GM18909 (cell line): ENCODE data around the gene PPP2R5B.
A peak's percentile ranks its signal among the peaks of the same experiment; 100 is the strongest.

Source experiments
- ATAC-seq: cut with Tn5 transposase; IDR thresholded peaks from one replicate; pipeline ENCODE4 v1.9.1; 2021; ENCODE audit warnings: mild to moderate bottlenecking; ENCODE audit not compliant: unreplicated experiment, poor library complexity

PPP2R5B gene

GRCh38 chr11:64888406-64888728, 36.1 kb upstream of the PPP2R5B start:
- ATAC-seq: no peak

GRCh38 chr11:64888729-64889511, 35.6 kb upstream of the PPP2R5B start:
- no peak for ATAC-seq

- ATAC-seq: no peak
Measured at GRCh38 chr11:64890522-64890939, 34.0 kb upstream of the PPP2R5B start.

- ATAC-seq: no peak
Measured at GRCh38 chr11:64891215-64891848, 33.2 kb upstream of the PPP2R5B start.

- no peak for ATAC-seq
Measured at GRCh38 chr11:64891880-64892279, 32.6 kb upstream of the PPP2R5B start.

GRCh38 chr11:64892411-64892831, 32.1 kb upstream of the PPP2R5B start:
- no peak for ATAC-seq

GRCh38 chr11:64892838-64893193, 31.7 kb upstream of the PPP2R5B start:
- no peak for ATAC-seq

- no peak for ATAC-seq
Measured at GRCh38 chr11:64893194-64894069, 31.1 kb upstream of the PPP2R5B start.

- ATAC-seq: peak; percentile 69
Measured at GRCh38 chr11:64894070-64894811, 30.2 kb upstream of the PPP2R5B start.

- ATAC-seq: no peak
Measured at GRCh38 chr11:64894812-64895452, 29.6 kb upstream of the PPP2R5B start.

- ATAC-seq: no peak
Measured at GRCh38 chr11:64896448-64897022, 28.0 kb upstream of the PPP2R5B start.

GRCh38 chr11:64897381-64898075, 27.0 kb upstream of the PPP2R5B start:
- ATAC-seq: no peak

GRCh38 chr11:64898076-64898445, 26.4 kb upstream of the PPP2R5B start:
- no peak for ATAC-seq

GRCh38 chr11:64898541-64898940, 25.9 kb upstream of the PPP2R5B start:
- ATAC-seq: no peak

- no peak for ATAC-seq
Measured at GRCh38 chr11:64900263-64900678, 24.2 kb upstream of the PPP2R5B start.

GRCh38 chr11:64900774-64901173, 23.7 kb upstream of the PPP2R5B start:
- no peak for ATAC-seq

- no peak for ATAC-seq
Measured at GRCh38 chr11:64902102-64902900, 22.2 kb upstream of the PPP2R5B start.

- ATAC-seq: no peak
Measured at GRCh38 chr11:64903291-64903833, 21.1 kb upstream of the PPP2R5B start.
